NCI-H2227 (cell line): ENCODE results near the gene KRT14.
A peak's percentile ranks its signal among the peaks of the same experiment; 100 is the strongest.
"Not testable (repeated sequence)": the region's sequence is repeated elsewhere in the genome, so short reads cannot be mapped to it uniquely, and the experiment has no call there.

ENCODE experiments used
- DNase-seq: peaks from one replicate; lab custom pipeline; 2025; ENCODE audit not compliant: unreplicated experiment; lab: John Stamatoyannopoulos, UW

The KRT14 gene

GRCh38 chr17:41548844-41549595 lies 37.7 kb downstream of the KRT14 start:
- DNase-seq = peak; percentile 81

- DNase-seq = no peak
These were observed 38.5 kb downstream of the KRT14 start for GRCh38 chr17:41547921-41548843.

GRCh38 chr17:41547378-41547841 lies 39.3 kb downstream of the KRT14 start:
- no peak for DNase-seq

GRCh38 chr17:41546819-41547218 lies 39.9 kb downstream of the KRT14 start:
- DNase-seq = no peak

GRCh38 chr17:41545829-41546410 lies 40.8 kb downstream of the KRT14 start:
- DNase-seq = no peak

GRCh38 chr17:41544935-41545334 lies 41.8 kb downstream of the KRT14 start:
- no peak for DNase-seq

GRCh38 chr17:41544491-41544892 lies 42.2 kb downstream of the KRT14 start:
- DNase-seq = peak; percentile 43

GRCh38 chr17:41542786-41543185 lies 43.9 kb downstream of the KRT14 start:
- not testable (repeated sequence) for DNase-seq

- DNase-seq = no peak
These were observed 44.3 kb downstream of the KRT14 start for GRCh38 chr17:41542357-41542756.

- no peak for DNase-seq
These were observed 45.6 kb downstream of the KRT14 start for GRCh38 chr17:41540921-41541625.

- DNase-seq = no peak
These were observed 46.6 kb downstream of the KRT14 start for GRCh38 chr17:41539979-41540701.

- no peak for DNase-seq
These were observed 47.6 kb downstream of the KRT14 start for GRCh38 chr17:41539071-41539492.

- DNase-seq = no peak
These were observed 48.1 kb downstream of the KRT14 start for GRCh38 chr17:41538565-41538991.

- DNase-seq = no peak
These were observed 48.7 kb downstream of the KRT14 start for GRCh38 chr17:41537990-41538389.

- DNase-seq = no peak
These were observed 49.1 kb downstream of the KRT14 start for GRCh38 chr17:41537614-41537954.

GRCh38 chr17:41536741-41537613 lies 49.7 kb downstream of the KRT14 start:
- no peak for DNase-seq

GRCh38 chr17:41535764-41536481 lies 50.8 kb downstream of the KRT14 start:
- DNase-seq = no peak

- DNase-seq = no peak
These were observed 51.7 kb downstream of the KRT14 start for GRCh38 chr17:41534899-41535546.
